ENCODE results near the gene GRAMD4. TPM values are rescaled to one million over a fixed set of nuclear protein-coding genes. Genes with fewer than 3 reads are reported as not detected.

GRAMD4 gene
- total RNA-seq, 2 experiments from 2014 or later = 46.9 to 52.4 TPM

DNA sequence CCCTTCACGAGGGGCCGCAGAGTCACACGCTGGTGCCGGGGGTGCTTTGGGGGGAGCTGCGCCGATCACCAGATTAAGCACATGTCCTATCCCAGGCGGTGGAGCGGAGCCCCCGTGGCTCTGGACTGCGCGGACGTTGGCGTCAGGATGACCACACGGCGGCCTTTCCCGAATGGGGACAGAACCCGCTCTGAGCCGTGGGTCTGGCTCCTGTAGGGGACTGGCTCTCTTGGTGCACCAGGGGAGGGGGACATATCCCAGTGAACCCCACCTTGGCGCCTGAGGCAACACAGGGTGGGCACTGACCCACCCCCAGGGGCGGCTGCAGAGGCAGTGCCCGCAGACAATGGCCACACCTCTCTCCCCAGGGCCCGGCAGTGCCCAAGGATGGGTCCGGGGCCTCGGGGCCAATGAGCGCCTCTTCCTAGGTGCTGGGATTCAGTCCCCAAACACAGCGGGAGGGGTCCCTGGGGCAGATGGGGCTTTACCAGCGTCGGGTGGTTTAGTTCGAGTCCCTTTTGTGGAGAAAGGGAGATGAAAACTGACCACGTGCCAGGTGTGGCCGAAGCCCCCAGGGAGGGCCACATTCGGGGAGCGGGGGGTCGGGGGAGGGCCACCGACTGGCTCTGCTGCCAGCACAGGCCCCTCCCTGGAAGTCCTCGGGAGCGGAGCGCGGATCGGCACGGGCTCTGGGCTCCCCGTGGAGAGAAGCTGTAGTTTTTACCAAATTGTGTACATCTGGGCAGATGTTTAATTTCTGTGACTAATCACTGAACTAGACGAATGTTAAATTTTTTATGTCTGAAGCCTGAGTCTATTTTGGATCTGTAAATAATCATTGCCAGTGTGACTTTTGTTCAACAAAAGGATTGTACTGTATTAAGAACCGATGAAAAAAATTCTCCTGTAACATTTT, 58.9 kb downstream of the GRAMD4 start:
- H3K4me3 ChIP-seq (ENCODE audit: low read depth, low read length, poor library complexity, severe bottlenecking) = no peak overlapping the region
- peaks cover 26% of the 10 kb centered on the region for H3K4me1 ChIP-seq (ENCODE audit: insufficient read depth, low read length, poor library complexity, severe bottlenecking)
- no peak for DNase-seq (ENCODE audit: low spot score)
- BruUV-seq (replicated peaks) = no TSS peak
- H3K9me3 ChIP-seq (ENCODE audit: low read length) = no peaks in the 10 kb centered on the region
- peaks cover 2% of the 10 kb centered on the region; the same call in 1 of the 2 replicates for H4K20me1 ChIP-seq (ENCODE audit: insufficient read depth, low read length)
- TF ChIP-seq, protein P1, sequence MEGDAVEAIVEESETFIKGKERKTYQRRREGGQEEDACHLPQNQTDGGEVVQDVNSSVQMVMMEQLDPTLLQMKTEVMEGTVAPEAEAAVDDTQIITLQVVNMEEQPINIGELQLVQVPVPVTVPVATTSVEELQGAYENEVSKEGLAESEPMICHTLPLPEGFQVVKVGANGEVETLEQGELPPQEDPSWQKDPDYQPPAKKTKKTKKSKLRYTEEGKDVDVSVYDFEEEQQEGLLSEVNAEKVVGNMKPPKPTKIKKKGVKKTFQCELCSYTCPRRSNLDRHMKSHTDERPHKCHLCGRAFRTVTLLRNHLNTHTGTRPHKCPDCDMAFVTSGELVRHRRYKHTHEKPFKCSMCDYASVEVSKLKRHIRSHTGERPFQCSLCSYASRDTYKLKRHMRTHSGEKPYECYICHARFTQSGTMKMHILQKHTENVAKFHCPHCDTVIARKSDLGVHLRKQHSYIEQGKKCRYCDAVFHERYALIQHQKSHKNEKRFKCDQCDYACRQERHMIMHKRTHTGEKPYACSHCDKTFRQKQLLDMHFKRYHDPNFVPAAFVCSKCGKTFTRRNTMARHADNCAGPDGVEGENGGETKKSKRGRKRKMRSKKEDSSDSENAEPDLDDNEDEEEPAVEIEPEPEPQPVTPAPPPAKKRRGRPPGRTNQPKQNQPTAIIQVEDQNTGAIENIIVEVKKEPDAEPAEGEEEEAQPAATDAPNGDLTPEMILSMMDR (conservative IDR thresholded peaks at IDR 0.05; ENCODE audit: low read length) = no peak
- TF ChIP-seq EZH2phosphoT487 (IDR thresholded peaks at IDR 0.05; ENCODE audit: borderline replicate concordance, low read depth, low read length) = no peak
- no peak overlapping the region for H2AFZ ChIP-seq (ENCODE audit: low read length)
- ChIA-PET CTCF (ENCODE audit: unreplicated experiment) (no interaction called here), POLR2A (no interaction called here)
- intact Hi-C loops (cut with micrococcal nuclease; ENCODE audit: unreplicated experiment) = no loop called here
- H3K79me2 ChIP-seq (ENCODE audit: insufficient read depth, low read depth, low read length) = no peaks in the 10 kb centered on the region
- no peak overlapping the region for H3K4me2 ChIP-seq (ENCODE audit: low read length)
- peaks cover 17% of the 10 kb centered on the region; the same call in 1 of the 2 replicates for H3K36me3 ChIP-seq (ENCODE audit: insufficient read depth, low read length)
- no peak overlapping the region for H3K27ac ChIP-seq (ENCODE audit: low read depth, low read length, poor library complexity, severe bottlenecking)
- H3K9me2 ChIP-seq (ENCODE audit: insufficient read depth, low read length) = no peaks in the 10 kb centered on the region

DNA sequence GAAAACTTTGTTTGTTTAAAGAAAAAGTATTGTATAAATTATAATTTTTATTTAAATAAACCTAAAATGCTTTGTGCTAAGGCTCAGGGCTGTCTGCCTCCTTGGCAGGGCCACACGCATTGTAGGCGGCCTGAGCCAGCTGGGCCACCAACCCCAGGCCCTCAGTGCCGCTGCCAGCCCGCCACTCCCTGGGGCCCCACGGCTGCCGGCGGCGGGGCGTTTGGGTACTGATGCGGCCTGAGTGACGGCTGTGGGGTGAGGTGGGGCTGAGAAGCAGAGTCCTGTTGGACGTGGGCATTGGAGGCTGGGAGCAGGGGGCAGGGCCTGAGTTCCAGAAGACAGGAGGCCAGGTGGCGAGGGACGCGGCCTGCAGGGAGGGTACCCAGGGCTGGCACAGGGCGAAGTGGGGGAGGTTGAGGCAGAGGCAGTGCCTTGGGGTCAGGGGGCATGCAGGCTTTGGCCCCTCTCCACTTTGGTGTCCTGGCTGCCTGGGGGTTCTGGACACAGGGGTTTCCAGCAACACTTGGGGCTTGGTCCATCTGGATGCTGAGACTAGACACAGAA, 59.6 kb downstream of the GRAMD4 start:
- no peak overlapping the region for H3K4me3 ChIP-seq (ENCODE audit: low read depth, low read length, poor library complexity, severe bottlenecking)
- intact Hi-C loops (cut with micrococcal nuclease; ENCODE audit: unreplicated experiment) = loop anchor here (5.0 to 10.0 kb wide), 3 partner anchors 58 to 115 kb away; partner anchors contain the start of gene CERK
- DNase-seq (ENCODE audit: low spot score) = no peak
- H3K9me3 ChIP-seq (ENCODE audit: low read length) = no peaks in the 10 kb centered on the region
- CTCF ChIA-PET (ENCODE audit: unreplicated experiment) = no interaction called here
- peaks cover 26% of the 10 kb centered on the region for H3K4me1 ChIP-seq (ENCODE audit: insufficient read depth, low read length, poor library complexity, severe bottlenecking)
- no peaks in the 10 kb centered on the region for H3K79me2 ChIP-seq (ENCODE audit: insufficient read depth, low read depth, low read length)
- no TSS peak for BruUV-seq (replicated peaks)
- TF ChIP-seq, protein P1 (conservative IDR thresholded peaks at IDR 0.05; ENCODE audit: low read length) = no peak
- no peak for TF ChIP-seq EZH2phosphoT487 (IDR thresholded peaks at IDR 0.05; ENCODE audit: borderline replicate concordance, low read depth, low read length)
- no peak overlapping the region for H3K4me2 ChIP-seq (ENCODE audit: low read length)
- H3K27ac ChIP-seq (ENCODE audit: low read depth, low read length, poor library complexity, severe bottlenecking) = no peak overlapping the region
- POLR2A ChIA-PET = no interaction called here
- H3K9me2 ChIP-seq (ENCODE audit: insufficient read depth, low read length) = no peaks in the 10 kb centered on the region
- peaks cover 17% of the 10 kb centered on the region; the same call in 1 of the 2 replicates for H3K36me3 ChIP-seq (ENCODE audit: insufficient read depth, low read length)
- H2AFZ ChIP-seq (ENCODE audit: low read length) = no peak overlapping the region
- H4K20me1 ChIP-seq (ENCODE audit: insufficient read depth, low read length) = peaks cover 5% of the 10 kb centered on the region; the same call in 1 of the 2 replicates
